ENCODE results near the gene IGDCC3. TPM values are rescaled to one million over a fixed set of nuclear protein-coding genes. Genes with fewer than 3 reads are reported as not detected.
A peak's percentile ranks its signal among the peaks of the same experiment; 100 is the strongest.

The IGDCC3 gene
- total RNA-seq, 4 donors from 2014 or later = 0.13 TPM; not detected in 3

- Histone ChIP-seq H3K4me3 (peak overlapping the region in 1 of 2 donors; percentile 19), H3K4me1 (peaks cover 0 to 20% (median 0%) of the 10 kb centered on the region in 3 donors), H3K27me3 (peaks cover 53% of the 10 kb centered on the region), H3K36me3 (no peaks in the 10 kb centered on the region), H3K9me3 (no peaks in the 10 kb centered on the region), H3K27ac (no peak overlapping the region)
- 37% methylated on average over 12 of the region's 72 CpGs; no CpG with 5 or more reads in 1 of the 2 donors for WGBS, 2 donors (ENCODE audit: low coverage in 1 of 2)
- no peak for TF ChIP-seq POLR2AphosphoS5 (IDR thresholded peaks at IDR 0.05)
- TF ChIP-seq CTCF (IDR thresholded peaks at IDR 0.05) = no peak
- TF ChIP-seq POLR2A (IDR thresholded peaks at IDR 0.05) = no peak
- no peak for TF ChIP-seq EP300 (IDR thresholded peaks at IDR 0.05)
- ATAC-seq = no peak
Observed at GRCh38 chr15:65395567-65396202, 17.9 kb upstream of the IGDCC3 start.

GRCh38 chr15:65394936-65395335 lies 17.1 kb upstream of the IGDCC3 start:
- Histone ChIP-seq H3K27me3 (peaks cover 50% of the 10 kb centered on the region), H3K36me3 (no peaks in the 10 kb centered on the region), H3K9me3 (no peaks in the 10 kb centered on the region), H3K4me3 (no peak overlapping the region), H3K27ac (no peak overlapping the region), H3K4me1 (peaks cover 0 to 16% (median 0%) of the 10 kb centered on the region in 3 donors)
- no peak for ATAC-seq
- TF ChIP-seq CTCF (IDR thresholded peaks at IDR 0.05) (no peak), POLR2A (IDR thresholded peaks at IDR 0.05) (no peak), EP300 (IDR thresholded peaks at IDR 0.05) (no peak), POLR2AphosphoS5 (IDR thresholded peaks at IDR 0.05) (no peak)
- WGBS, 2 donors (ENCODE audit: low coverage in 1 of 2) = 85 to 100% methylated on average over 1 to 4 of the region's 9 CpGs

GRCh38 chr15:65394280-65394789 lies 16.5 kb upstream of the IGDCC3 start:
- 68 to 83% methylated on average over 4 of the region's 11 CpGs for WGBS, 2 donors (ENCODE audit: low coverage in 1 of 2)
- H3K27me3 ChIP-seq = peaks cover 50% of the 10 kb centered on the region

DNA sequence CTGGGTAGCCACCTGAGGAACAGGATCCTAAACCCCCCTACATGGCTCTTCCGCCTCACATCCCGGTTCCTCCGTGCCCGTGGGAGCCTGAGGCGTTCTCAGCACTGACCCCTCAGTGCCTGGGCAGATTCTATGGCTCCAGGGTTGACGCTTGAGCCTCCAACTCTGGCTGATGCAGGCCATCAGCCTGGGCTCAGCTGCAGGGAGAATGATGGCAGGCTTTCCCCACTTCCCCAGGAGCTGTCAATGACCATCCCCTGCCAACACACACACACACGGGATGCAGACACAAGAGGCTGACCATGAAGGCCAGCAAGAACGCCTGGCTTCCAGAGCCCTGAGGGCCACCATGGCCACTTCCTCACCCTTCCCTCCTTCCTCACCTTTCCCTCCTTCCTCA lies 15.8 kb upstream of the IGDCC3 start:
- TF ChIP-seq EP300 (IDR thresholded peaks at IDR 0.05) (no peak), POLR2AphosphoS5 (IDR thresholded peaks at IDR 0.05) (no peak), CTCF (IDR thresholded peaks at IDR 0.05) (no peak), POLR2A (IDR thresholded peaks at IDR 0.05) (no peak)
- Histone ChIP-seq H3K9me3 (no peaks in the 10 kb centered on the region), H3K4me1 (peaks cover 0 to 16% (median 0%) of the 10 kb centered on the region in 3 donors), H3K27ac (no peak overlapping the region), H3K4me3 (no peak overlapping the region), H3K36me3 (peaks cover 0 to 1% of the 10 kb centered on the region in 2 donors), H3K27me3 (peaks cover 51% of the 10 kb centered on the region)
- ATAC-seq = no peak
- 86 to 87% methylated on average over 1 to 6 of the region's 8 CpGs for WGBS, 2 donors (ENCODE audit: low coverage in 1 of 2)

More at GRCh38 chr15:65394280-65394789, 16.5 kb upstream of the IGDCC3 start:
- no peak overlapping the region for H3K4me3 ChIP-seq
- TF ChIP-seq POLR2A (IDR thresholded peaks at IDR 0.05) (no peak), CTCF (IDR thresholded peaks at IDR 0.05) (no peak), EP300 (IDR thresholded peaks at IDR 0.05) (no peak), POLR2AphosphoS5 (IDR thresholded peaks at IDR 0.05) (no peak)
- no peak for ATAC-seq
- H3K4me1 ChIP-seq = peaks cover 0 to 16% (median 0%) of the 10 kb centered on the region in 3 donors
- H3K27ac ChIP-seq = no peak overlapping the region
- H3K36me3 ChIP-seq = no peaks in the 10 kb centered on the region
- no peaks in the 10 kb centered on the region for H3K9me3 ChIP-seq

- no peaks in the 10 kb centered on the region for H3K9me3 ChIP-seq
- H3K27ac ChIP-seq = no peak overlapping the region
- no peak for TF ChIP-seq CTCF (IDR thresholded peaks at IDR 0.05)
- TF ChIP-seq EP300 (IDR thresholded peaks at IDR 0.05) = no peak
- no peak for TF ChIP-seq POLR2AphosphoS5 (IDR thresholded peaks at IDR 0.05)
- TF ChIP-seq POLR2A (IDR thresholded peaks at IDR 0.05) = no peak
- ATAC-seq = no peak
- H3K27me3 ChIP-seq = peaks cover 54% of the 10 kb centered on the region
- peaks cover 0 to 16% (median 0%) of the 10 kb centered on the region in 3 donors for H3K4me1 ChIP-seq
- no peak overlapping the region for H3K4me3 ChIP-seq
- peaks cover 0 to 4% of the 10 kb centered on the region in 2 donors for H3K36me3 ChIP-seq
- WGBS, 2 donors (ENCODE audit: low coverage in 1 of 2) = 91% methylated on average over 4 of the region's 13 CpGs; no CpG with 5 or more reads in 1 of the 2 donors
Observed at GRCh38 chr15:65393091-65393490, 15.3 kb upstream of the IGDCC3 start.
